Astrocyte (in vitro differentiated cells and primary cell): ENCODE measurements around the gene TBX4. TPM values are rescaled to one million over a fixed set of nuclear protein-coding genes. Genes with fewer than 3 reads are reported as not detected.

Experiments
- DNase-seq: peaks from one replicate; pipeline ENCODE4 v3.0.0-alpha.2; 2010; ENCODE audit warnings: low read depth
- FAIRE-seq: peaks from 2 replicates; lab custom pipeline; 2011; peaks lifted over from hg19 to GRCh38; lab: Jason Lieb, UNC
- H2AFZ ChIP-seq: 2 replicates; pipeline ENCODE4 v1.6.0; 2012; ENCODE audit warnings: low read depth, low read length, inconsistent platforms
- H3K27ac ChIP-seq: 2 replicates; pipeline ENCODE4 v1.5.1; 2011; ENCODE audit warnings: low read depth, low read length, inconsistent platforms
- H3K27me3 ChIP-seq: 2 replicates; pipeline ENCODE4 v1.6.0; 2011; ENCODE audit warnings: low read length, inconsistent platforms; ENCODE audit not compliant: insufficient read depth
- H3K36me3 ChIP-seq: 2 replicates; pipeline ENCODE4 v1.5.1; 2011; ENCODE audit warnings: low read length, inconsistent platforms; ENCODE audit not compliant: insufficient read depth
- H3K4me1 ChIP-seq: 2 replicates; pipeline ENCODE4 v1.5.1; 2011; ENCODE audit warnings: low read length, inconsistent platforms; ENCODE audit not compliant: insufficient read depth
- H3K4me2 ChIP-seq: 2 replicates; pipeline ENCODE4 v1.6.0; 2012; ENCODE audit warnings: low read length, inconsistent platforms
- H3K4me3 ChIP-seq: 2 replicates; pipeline ENCODE4 v1.5.1; 2011; ENCODE audit warnings: low read depth, mild to moderate bottlenecking, low read length, inconsistent platforms; ENCODE audit not compliant: insufficient read depth
- H3K79me2 ChIP-seq: 2 replicates; pipeline ENCODE4 v1.6.0; 2012; ENCODE audit warnings: mild to moderate bottlenecking, low read length, inconsistent platforms; ENCODE audit not compliant: insufficient read depth
- H3K9ac ChIP-seq: 2 replicates; pipeline ENCODE4 v1.6.0; 2012; ENCODE audit warnings: mild to moderate bottlenecking, low read length, inconsistent platforms
- H3K9me3 ChIP-seq: 2 replicates; pipeline ENCODE4 v1.5.1; 2012; ENCODE audit warnings: low read depth, mild to moderate bottlenecking, low read length, inconsistent platforms; ENCODE audit not compliant: insufficient read depth
- H4K20me1 ChIP-seq: 2 replicates; pipeline ENCODE4 v1.6.0; 2012; ENCODE audit warnings: low read length, inconsistent platforms; ENCODE audit not compliant: insufficient read depth
- H3K27ac Mint-ChIP-seq: one replicate; pipeline ENCODE4 v1.8.0; 2021; ENCODE audit warnings: mild to moderate bottlenecking, mixed read lengths; ENCODE audit not compliant: unreplicated experiment
- H3K27me3 Mint-ChIP-seq: one replicate; pipeline ENCODE4 v1.8.0; 2021; ENCODE audit warnings: low read depth, mixed read lengths; ENCODE audit not compliant: unreplicated experiment
- H3K36me3 Mint-ChIP-seq: one replicate; pipeline ENCODE4 v1.8.0; 2021; ENCODE audit warnings: low read depth, mixed read lengths; ENCODE audit not compliant: unreplicated experiment
- H3K4me1 Mint-ChIP-seq: one replicate; pipeline ENCODE4 v1.8.0; 2021; ENCODE audit warnings: low read depth, mixed read lengths; ENCODE audit not compliant: unreplicated experiment
- H3K4me3 Mint-ChIP-seq: one replicate; pipeline ENCODE4 v1.8.0; 2021; ENCODE audit warnings: mild to moderate bottlenecking, moderate library complexity, mixed read lengths; ENCODE audit not compliant: unreplicated experiment
- H3K9me3 Mint-ChIP-seq: one replicate; pipeline ENCODE4 v1.8.0; 2021; ENCODE audit warnings: mild to moderate bottlenecking, mixed read lengths; ENCODE audit not compliant: unreplicated experiment
- CTCF ChIP-seq: IDR thresholded peaks from 2 replicates; pipeline ENCODE4 v1.5.1; 2011; ENCODE audit warnings: low read depth, mild to moderate bottlenecking, inconsistent platforms, low read length, moderate library complexity; ENCODE audit not compliant: insufficient read depth
- EZH2 ChIP-seq: IDR thresholded peaks from 2 replicates; pipeline ENCODE4 v1.6.1; 2012; ENCODE audit warnings: mild to moderate bottlenecking, low read length, inconsistent platforms; ENCODE audit not compliant: insufficient read depth
- total RNA-seq: library from RNA; stranded (reverse); gene quantifications from 2 replicates; pipeline ENCODE4 v1.2.1, GENCODE V29; 2021

TBX4 gene
- total RNA-seq, 1 donor from 2014 or later, result 0.14 TPM

- no peak overlapping the region for H3K4me3 ChIP-seq
- H3K27ac Mint-ChIP-seq, result no peak overlapping the region
- DNase-seq (no peak), FAIRE-seq (no peak)
- H3K27me3 Mint-ChIP-seq, result peaks cover 85% of the 10 kb centered on the region
- no peak overlapping the region for H2AFZ ChIP-seq
- H3K4me1 ChIP-seq, result no peaks in the 10 kb centered on the region
- peaks cover 34% of the 10 kb centered on the region for H3K9me3 Mint-ChIP-seq
- no peak overlapping the region for H3K4me2 ChIP-seq
- peaks cover 4% of the 10 kb centered on the region for H3K9me3 ChIP-seq
- TF ChIP-seq CTCF (no peak), EZH2 (no peak)
- H3K27ac ChIP-seq, result no peak overlapping the region
- H3K27me3 ChIP-seq, result peaks cover 61% of the 10 kb centered on the region
- no peak overlapping the region for H3K4me3 Mint-ChIP-seq
- H3K36me3 ChIP-seq, result no peaks in the 10 kb centered on the region
- H4K20me1 ChIP-seq, result no peaks in the 10 kb centered on the region
- no peaks in the 10 kb centered on the region for H3K4me1 Mint-ChIP-seq
- H3K79me2 ChIP-seq, result no peaks in the 10 kb centered on the region
- no peaks in the 10 kb centered on the region for H3K36me3 Mint-ChIP-seq
- no peak overlapping the region for H3K9ac ChIP-seq
These were observed 11.3 kb downstream of the TBX4 start for GRCh38 chr17:61463316-61464129.

GRCh38 chr17:61464130-61464842, 12.1 kb downstream of the TBX4 start:
- Histone ChIP-seq H3K79me2 (no peaks in the 10 kb centered on the region), H3K9me3 (peaks cover 4% of the 10 kb centered on the region), H3K4me1 (no peaks in the 10 kb centered on the region), H4K20me1 (no peaks in the 10 kb centered on the region), H3K4me2 (no peak overlapping the region), H3K27me3 (peaks cover 56% of the 10 kb centered on the region), H3K4me3 (no peak overlapping the region), H3K36me3 (no peaks in the 10 kb centered on the region), H3K9ac (no peak overlapping the region), H3K27ac (no peak overlapping the region), H2AFZ (no peak overlapping the region)
- Mint-ChIP-seq H3K36me3 (no peaks in the 10 kb centered on the region), H3K27ac (no peak overlapping the region), H3K4me3 (no peak overlapping the region), H3K27me3 (peaks cover 79% of the 10 kb centered on the region), H3K4me1 (no peaks in the 10 kb centered on the region), H3K9me3 (peaks cover 27% of the 10 kb centered on the region)
- FAIRE-seq (no peak), DNase-seq (no peak)
- TF ChIP-seq EZH2, result no peak
- TF ChIP-seq CTCF, result no peak
